ENCODE data around the gene SNURF.

The SNURF gene

DNA sequence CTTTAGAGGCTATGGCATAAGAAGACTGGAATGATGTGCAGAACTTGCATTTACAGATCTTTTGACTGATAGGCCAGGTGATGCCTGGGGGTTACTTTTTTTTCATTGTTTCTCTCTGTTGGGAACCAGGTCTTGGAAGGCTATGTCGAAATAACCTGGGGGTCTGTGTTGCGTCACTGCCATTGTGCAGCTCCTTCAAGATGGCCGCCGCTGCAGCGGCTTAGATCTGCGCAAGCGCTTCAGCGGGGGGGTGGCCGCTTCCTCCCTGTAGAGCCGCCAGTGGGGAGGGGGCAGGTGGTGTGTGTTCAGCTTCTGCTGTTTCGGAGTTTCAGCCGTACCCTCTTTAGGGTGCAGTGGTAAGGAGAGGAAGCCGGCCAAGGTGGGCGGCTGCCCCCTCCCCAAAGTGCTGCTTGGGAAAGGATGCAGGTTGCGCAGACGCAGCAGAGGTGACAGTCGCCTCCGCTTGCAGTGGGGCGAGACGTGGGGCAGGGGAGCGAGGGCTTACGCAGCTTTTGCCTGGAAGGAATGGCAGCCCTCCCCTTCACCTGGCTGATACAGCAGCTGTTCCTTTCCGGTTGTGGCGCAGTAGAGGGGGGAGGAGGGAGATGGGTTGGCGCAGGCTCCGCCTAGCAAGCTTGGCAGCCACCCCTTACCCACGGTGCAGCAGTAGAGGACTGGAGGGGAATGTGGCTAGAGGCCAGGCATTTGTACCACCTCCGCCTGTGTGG is 1.5 kb downstream of the SNURF start (continued):
- TF ChIP-seq, protein P1, sequence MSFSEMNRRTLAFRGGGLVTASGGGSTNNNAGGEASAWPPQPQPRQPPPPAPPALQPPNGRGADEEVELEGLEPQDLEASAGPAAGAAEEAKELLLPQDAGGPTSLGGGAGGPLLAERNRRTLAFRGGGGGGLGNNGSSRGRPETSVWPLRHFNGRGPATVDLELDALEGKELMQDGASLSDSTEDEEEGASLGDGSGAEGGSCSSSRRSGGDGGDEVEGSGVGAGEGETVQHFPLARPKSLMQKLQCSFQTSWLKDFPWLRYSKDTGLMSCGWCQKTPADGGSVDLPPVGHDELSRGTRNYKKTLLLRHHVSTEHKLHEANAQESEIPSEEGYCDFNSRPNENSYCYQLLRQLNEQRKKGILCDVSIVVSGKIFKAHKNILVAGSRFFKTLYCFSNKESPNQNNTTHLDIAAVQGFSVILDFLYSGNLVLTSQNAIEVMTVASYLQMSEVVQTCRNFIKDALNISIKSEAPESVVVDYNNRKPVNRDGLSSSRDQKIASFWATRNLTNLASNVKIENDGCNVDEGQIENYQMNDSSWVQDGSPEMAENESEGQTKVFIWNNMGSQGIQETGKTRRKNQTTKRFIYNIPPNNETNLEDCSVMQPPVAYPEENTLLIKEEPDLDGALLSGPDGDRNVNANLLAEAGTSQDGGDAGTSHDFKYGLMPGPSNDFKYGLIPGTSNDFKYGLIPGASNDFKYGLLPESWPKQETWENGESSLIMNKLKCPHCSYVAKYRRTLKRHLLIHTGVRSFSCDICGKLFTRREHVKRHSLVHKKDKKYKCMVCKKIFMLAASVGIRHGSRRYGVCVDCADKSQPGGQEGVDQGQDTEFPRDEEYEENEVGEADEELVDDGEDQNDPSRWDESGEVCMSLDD (tag by site-specific recombination; IDR thresholded peaks at IDR 0.05) = no peak
- TF ChIP-seq ZNF530 (tag by site-specific recombination; IDR thresholded peaks at IDR 0.05; ENCODE audit: low read depth) (no peak), ZNF837 (tag by site-specific recombination; IDR thresholded peaks at IDR 0.05) (no peak), ZNF248 (tag by site-specific recombination; IDR thresholded peaks at IDR 0.05) (no peak), TRIM28 (IDR thresholded peaks at IDR 0.05; ENCODE audit: borderline replicate concordance, low read length) (no peak), KLF16 (tag by site-specific recombination; IDR thresholded peaks at IDR 0.05) (no peak), ZFP41 (tag by site-specific recombination; IDR thresholded peaks at IDR 0.05; ENCODE audit: borderline replicate concordance) (no peak), ZNF626 (tag by site-specific recombination; IDR thresholded peaks at IDR 0.05) (no peak)

DNA sequence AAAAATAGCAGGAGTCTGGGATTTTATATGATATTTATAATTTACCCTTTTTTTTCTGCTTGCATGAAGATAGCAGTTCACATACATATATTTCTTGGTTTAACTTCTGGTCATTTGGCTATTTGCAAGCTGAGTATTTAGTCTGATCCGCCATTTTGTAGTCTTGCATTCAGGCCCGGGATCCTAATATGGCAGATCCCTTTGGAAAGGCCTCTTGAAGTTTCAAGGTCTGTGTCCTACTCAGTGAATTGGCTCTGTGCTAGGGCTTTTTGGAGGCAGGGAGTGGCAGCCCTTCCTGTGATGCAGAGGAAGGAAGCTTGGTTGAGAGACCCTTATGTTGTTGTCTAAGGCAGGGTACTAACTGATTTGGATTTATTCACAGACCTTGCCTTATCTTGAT is 2.9 kb downstream of the SNURF start:
- H3K36me3 ChIP-seq (ENCODE audit: control insufficient read depth in 2 of 2, insufficient read depth in 1 of 2, low read length in 2 of 2) = no peaks in the 10 kb centered on the region
- no peak overlapping the region for H3K27ac ChIP-seq (ENCODE audit: extremely low read depth, low read depth, low read length)
- H3K4me3 ChIP-seq (ENCODE audit: low read depth, low read length) = no peak overlapping the region
- no peaks in the 10 kb centered on the region for H3K9me3 ChIP-seq (ENCODE audit: control insufficient read depth, insufficient read depth, low read depth, low read length)
- H3K4me1 ChIP-seq (ENCODE audit: control insufficient read depth, insufficient read depth, low read length) = no peaks in the 10 kb centered on the region
- ChIA-PET POLR2A (no interaction called here), CTCF (interaction anchor here (0.7 kb wide), 1 partner anchor 111 kb away, joined by 3 read pairs; no protein-coding TSS in a partner anchor)
- no peak for TF ChIP-seq ZNF670 (tag by site-specific recombination; IDR thresholded peaks at IDR 0.05; ENCODE audit: low read depth)

DNA sequence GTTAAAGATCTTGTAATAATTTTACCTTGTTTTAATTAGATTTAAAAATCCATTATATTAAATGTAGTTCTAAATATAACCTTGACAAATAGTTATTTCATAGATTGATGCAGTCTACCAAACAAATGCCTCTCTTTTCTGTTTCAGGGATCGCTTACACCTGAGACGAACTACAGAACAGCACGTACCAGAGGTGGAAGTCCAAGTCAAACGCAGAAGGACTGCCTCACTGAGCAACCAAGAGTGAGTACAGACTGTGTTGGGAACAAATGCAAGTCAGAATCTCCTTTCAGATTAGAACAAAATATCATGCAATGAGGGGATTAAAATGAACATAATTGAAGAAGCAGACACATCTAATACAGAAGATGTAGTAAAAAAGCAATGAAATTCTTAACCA is 7.2 kb downstream of the SNURF start:
- Histone ChIP-seq H3K36me3 (ENCODE audit: control insufficient read depth in 2 of 2, insufficient read depth in 1 of 2, low read length in 2 of 2) (no peaks in the 10 kb centered on the region), H3K4me3 (ENCODE audit: low read depth, low read length) (no peak overlapping the region)
- CTCF ChIA-PET = no interaction called here

More for the DNA sequence above, 7.2 kb downstream of the SNURF start:
- no peak for TF ChIP-seq HOXD13 (CRISPR knock-in tag; IDR thresholded peaks at IDR 0.05; ENCODE audit: borderline replicate concordance)
- no peak for TF ChIP-seq ZSCAN30 (tag by site-specific recombination; IDR thresholded peaks at IDR 0.05)
- no peak for TF ChIP-seq ZNF211 (tag by site-specific recombination; IDR thresholded peaks at IDR 0.05; ENCODE audit: low read depth)
- no peak for TF ChIP-seq ZNF514 (tag by site-specific recombination; IDR thresholded peaks at IDR 0.05)
- no peak for TF ChIP-seq ZNF350 (tag by site-specific recombination; IDR thresholded peaks at IDR 0.05)
- TF ChIP-seq ZNF433 (tag by site-specific recombination; IDR thresholded peaks at IDR 0.05; ENCODE audit: low read depth) = no peak
- TF ChIP-seq, protein P2, sequence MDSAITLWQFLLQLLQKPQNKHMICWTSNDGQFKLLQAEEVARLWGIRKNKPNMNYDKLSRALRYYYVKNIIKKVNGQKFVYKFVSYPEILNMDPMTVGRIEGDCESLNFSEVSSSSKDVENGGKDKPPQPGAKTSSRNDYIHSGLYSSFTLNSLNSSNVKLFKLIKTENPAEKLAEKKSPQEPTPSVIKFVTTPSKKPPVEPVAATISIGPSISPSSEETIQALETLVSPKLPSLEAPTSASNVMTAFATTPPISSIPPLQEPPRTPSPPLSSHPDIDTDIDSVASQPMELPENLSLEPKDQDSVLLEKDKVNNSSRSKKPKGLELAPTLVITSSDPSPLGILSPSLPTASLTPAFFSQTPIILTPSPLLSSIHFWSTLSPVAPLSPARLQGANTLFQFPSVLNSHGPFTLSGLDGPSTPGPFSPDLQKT (IDR thresholded peaks at IDR 0.05; ENCODE audit: borderline replicate concordance, low read depth, low read length) = no peak
- no peak for TF ChIP-seq ZNF311 (tag by site-specific recombination; IDR thresholded peaks at IDR 0.05; ENCODE audit: borderline replicate concordance)
- TF ChIP-seq RBAK (tag by site-specific recombination; IDR thresholded peaks at IDR 0.05) = no peak
- TF ChIP-seq ZNF174 (tag by site-specific recombination; IDR thresholded peaks at IDR 0.05) = no peak
- TF ChIP-seq, protein P3, sequence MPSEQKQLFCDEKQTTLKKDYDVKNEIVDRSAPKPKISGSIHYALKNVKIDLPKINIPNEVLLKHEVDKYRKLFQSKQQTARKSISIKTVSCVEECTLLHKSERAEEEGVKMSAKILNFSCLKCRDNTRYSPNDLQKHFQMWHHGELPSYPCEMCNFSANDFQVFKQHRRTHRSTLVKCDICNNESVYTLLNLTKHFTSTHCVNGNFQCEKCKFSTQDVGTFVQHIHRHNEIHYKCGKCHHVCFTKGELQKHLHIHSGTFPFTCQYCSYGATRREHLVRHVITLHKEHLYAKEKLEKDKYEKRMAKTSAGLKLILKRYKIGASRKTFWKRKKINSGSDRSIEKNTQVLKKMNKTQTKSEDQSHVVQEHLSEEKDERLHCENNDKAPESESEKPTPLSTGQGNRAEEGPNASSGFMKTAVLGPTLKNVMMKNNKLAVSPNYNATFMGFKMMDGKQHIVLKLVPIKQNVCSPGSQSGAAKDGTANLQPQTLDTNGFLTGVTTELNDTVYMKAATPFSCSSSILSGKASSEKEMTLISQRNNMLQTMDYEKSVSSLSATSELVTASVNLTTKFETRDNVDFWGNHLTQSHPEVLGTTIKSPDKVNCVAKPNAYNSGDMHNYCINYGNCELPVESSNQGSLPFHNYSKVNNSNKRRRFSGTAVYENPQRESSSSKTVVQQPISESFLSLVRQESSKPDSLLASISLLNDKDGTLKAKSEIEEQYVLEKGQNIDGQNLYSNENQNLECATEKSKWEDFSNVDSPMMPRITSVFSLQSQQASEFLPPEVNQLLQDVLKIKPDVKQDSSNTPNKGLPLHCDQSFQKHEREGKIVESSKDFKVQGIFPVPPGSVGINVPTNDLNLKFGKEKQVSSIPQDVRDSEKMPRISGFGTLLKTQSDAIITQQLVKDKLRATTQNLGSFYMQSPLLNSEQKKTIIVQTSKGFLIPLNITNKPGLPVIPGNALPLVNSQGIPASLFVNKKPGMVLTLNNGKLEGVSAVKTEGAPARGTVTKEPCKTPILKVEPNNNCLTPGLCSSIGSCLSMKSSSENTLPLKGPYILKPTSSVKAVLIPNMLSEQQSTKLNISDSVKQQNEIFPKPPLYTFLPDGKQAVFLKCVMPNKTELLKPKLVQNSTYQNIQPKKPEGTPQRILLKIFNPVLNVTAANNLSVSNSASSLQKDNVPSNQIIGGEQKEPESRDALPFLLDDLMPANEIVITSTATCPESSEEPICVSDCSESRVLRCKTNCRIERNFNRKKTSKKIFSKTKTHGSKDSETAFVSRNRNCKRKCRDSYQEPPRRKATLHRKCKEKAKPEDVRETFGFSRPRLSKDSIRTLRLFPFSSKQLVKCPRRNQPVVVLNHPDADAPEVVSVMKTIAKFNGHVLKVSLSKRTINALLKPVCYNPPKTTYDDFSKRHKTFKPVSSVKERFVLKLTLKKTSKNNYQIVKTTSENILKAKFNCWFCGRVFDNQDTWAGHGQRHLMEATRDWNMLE (tag by site-specific recombination; conservative IDR thresholded peaks at IDR 0.05; ENCODE audit: low read depth) = no peak
- no peaks in the 10 kb centered on the region for H3K4me1 ChIP-seq (ENCODE audit: control insufficient read depth, insufficient read depth, low read length)
- H3K27ac ChIP-seq (ENCODE audit: extremely low read depth, low read depth, low read length) = no peak overlapping the region
- POLR2A ChIA-PET = no interaction called here
- no peaks in the 10 kb centered on the region for H3K9me3 ChIP-seq (ENCODE audit: control insufficient read depth, insufficient read depth, low read depth, low read length)

Data from HEK293 (cell line).